Measurements from ENCODE around the gene PCLO. TPM values are rescaled to one million over a fixed set of nuclear protein-coding genes. Genes with fewer than 3 reads are reported as not detected.

PCLO gene
- total and polyA plus RNA-seq, 4 donors: 19.7 to 53.5 (median 30.3) TPM

DNA sequence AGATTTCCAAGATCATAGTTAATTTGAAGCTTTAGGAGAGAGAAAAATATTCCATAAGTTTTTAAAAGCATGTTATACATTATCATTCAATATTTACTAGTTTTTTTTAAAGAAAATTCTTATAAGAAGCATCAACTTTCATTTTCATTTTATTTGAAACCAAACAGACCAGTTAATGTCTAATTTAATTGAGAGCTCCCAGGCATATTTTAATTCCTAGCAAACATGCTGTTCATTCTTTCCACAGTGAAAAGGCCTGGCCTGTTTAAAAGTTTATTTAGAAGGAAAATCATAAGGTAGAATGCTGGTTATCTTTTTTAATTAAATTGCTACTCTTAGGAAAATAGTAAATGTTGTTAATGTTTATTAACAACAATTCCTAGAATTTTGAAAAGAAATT, 324.4 kb downstream of the PCLO start:
- Histone ChIP-seq H3K4me3 (ENCODE audit: low read depth, low read length) (no peak overlapping the region), H3K27ac (ENCODE audit: low read depth, low read length) (no peak overlapping the region), H3K9me3 (ENCODE audit: control insufficient read depth, insufficient read depth, low read length) (no peaks in the 10 kb centered on the region), H3K4me1 (ENCODE audit: control insufficient read depth, insufficient read depth, low read length) (no peaks in the 10 kb centered on the region), H3K36me3 (ENCODE audit: control insufficient read depth, insufficient read depth, low read length) (no peaks in the 10 kb centered on the region), H3K27me3 (ENCODE audit: control insufficient read depth, insufficient read depth, low read length) (no peaks in the 10 kb centered on the region)
- no peak for DNase-seq (ENCODE audit: low read depth in 4 of 6, low spot score in 6 of 6)

- no peaks in the 10 kb centered on the region for H3K9me3 ChIP-seq (ENCODE audit: control insufficient read depth, insufficient read depth, low read length)
- H3K27ac ChIP-seq (ENCODE audit: low read depth, low read length): no peak overlapping the region
- WGBS (ENCODE audit: insufficient coverage): 100% methylated on average over 1 of the region's 2 CpGs
- no peak for DNase-seq (ENCODE audit: low read depth in 4 of 6, low spot score in 6 of 6)
- no peak overlapping the region for H3K4me3 ChIP-seq (ENCODE audit: low read depth, low read length)
- no peaks in the 10 kb centered on the region for H3K36me3 ChIP-seq (ENCODE audit: control insufficient read depth, insufficient read depth, low read length)
- H3K27me3 ChIP-seq (ENCODE audit: control insufficient read depth, insufficient read depth, low read length): no peaks in the 10 kb centered on the region
- no peaks in the 10 kb centered on the region for H3K4me1 ChIP-seq (ENCODE audit: control insufficient read depth, insufficient read depth, low read length)
These were observed 339.6 kb downstream of the PCLO start for GRCh38 chr7:82823073-82823472.

- Histone ChIP-seq H3K9me3 (ENCODE audit: control insufficient read depth, insufficient read depth, low read length) (no peaks in the 10 kb centered on the region), H3K27me3 (ENCODE audit: control insufficient read depth, insufficient read depth, low read length) (no peaks in the 10 kb centered on the region), H3K27ac (ENCODE audit: low read depth, low read length) (no peak overlapping the region), H3K4me1 (ENCODE audit: control insufficient read depth, insufficient read depth, low read length) (no peaks in the 10 kb centered on the region), H3K36me3 (ENCODE audit: control insufficient read depth, insufficient read depth, low read length) (no peaks in the 10 kb centered on the region), H3K4me3 (ENCODE audit: low read depth, low read length) (no peak overlapping the region)
- WGBS (ENCODE audit: insufficient coverage): 83% methylated on average over 1 of the region's 1 CpG
- no peak for DNase-seq (ENCODE audit: low read depth in 4 of 6, low spot score in 6 of 6)
These were observed 341.6 kb downstream of the PCLO start for GRCh38 chr7:82821037-82821436.

- Histone ChIP-seq H3K4me3 (ENCODE audit: low read depth, low read length) (no peak overlapping the region), H3K27ac (ENCODE audit: low read depth, low read length) (no peak overlapping the region), H3K36me3 (ENCODE audit: control insufficient read depth, insufficient read depth, low read length) (no peaks in the 10 kb centered on the region), H3K27me3 (ENCODE audit: control insufficient read depth, insufficient read depth, low read length) (no peaks in the 10 kb centered on the region), H3K9me3 (ENCODE audit: control insufficient read depth, insufficient read depth, low read length) (no peaks in the 10 kb centered on the region), H3K4me1 (ENCODE audit: control insufficient read depth, insufficient read depth, low read length) (no peaks in the 10 kb centered on the region)
- 0% methylated on average over 1 of the region's 4 CpGs for WGBS (ENCODE audit: insufficient coverage)
- DNase-seq (ENCODE audit: low read depth in 4 of 6, low spot score in 6 of 6): peak in 1 of 6 donors; percentile 57
These were observed 344.5 kb downstream of the PCLO start for GRCh38 chr7:82818171-82818570.

- no peak for DNase-seq (ENCODE audit: low read depth in 4 of 6, low spot score in 6 of 6)
- no peaks in the 10 kb centered on the region for H3K36me3 ChIP-seq (ENCODE audit: control insufficient read depth, insufficient read depth, low read length)
- H3K9me3 ChIP-seq (ENCODE audit: control insufficient read depth, insufficient read depth, low read length): no peaks in the 10 kb centered on the region
- no peaks in the 10 kb centered on the region for H3K4me1 ChIP-seq (ENCODE audit: control insufficient read depth, insufficient read depth, low read length)
- no peak overlapping the region for H3K4me3 ChIP-seq (ENCODE audit: low read depth, low read length)
- H3K27ac ChIP-seq (ENCODE audit: low read depth, low read length): no peak overlapping the region
- no peaks in the 10 kb centered on the region for H3K27me3 ChIP-seq (ENCODE audit: control insufficient read depth, insufficient read depth, low read length)
These were observed 346.4 kb downstream of the PCLO start for GRCh38 chr7:82816272-82816671.

DNA sequence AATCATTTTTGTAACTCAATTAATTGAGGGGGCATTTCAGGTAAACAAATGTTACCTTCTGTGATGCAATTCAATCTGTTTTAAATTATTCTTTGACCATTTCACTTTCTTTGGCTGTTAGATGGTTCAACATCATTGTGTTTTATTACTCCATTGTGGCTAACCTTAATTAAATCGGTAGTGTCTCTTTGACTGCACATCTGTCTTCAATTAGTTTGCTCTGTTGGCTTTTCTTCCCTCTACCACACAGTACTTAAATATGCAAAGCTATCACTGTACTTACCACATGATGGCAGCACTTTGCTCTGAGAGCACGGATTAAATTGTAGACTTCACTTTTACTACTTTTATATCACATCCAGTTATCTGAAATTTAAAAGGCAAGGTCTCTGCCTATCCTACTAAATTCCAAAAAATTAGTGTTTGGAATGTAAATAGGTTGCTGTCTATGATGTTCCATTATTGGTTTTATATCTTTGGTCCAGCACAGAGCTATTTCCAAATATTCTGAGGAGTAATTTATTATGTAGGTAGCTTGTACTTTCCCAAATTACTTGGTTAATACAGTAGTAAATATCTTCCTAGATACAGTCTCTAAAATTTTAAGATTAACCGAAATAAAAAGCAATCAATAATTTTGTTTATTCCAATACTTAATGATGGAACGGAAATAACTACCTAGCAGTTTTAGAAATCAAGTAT, 352.0 kb downstream of the PCLO start:
- 0% methylated on average over 1 of the region's 4 CpGs for WGBS (ENCODE audit: insufficient coverage)
- DNase-seq (ENCODE audit: low read depth in 4 of 6, low spot score in 6 of 6): peak; percentile 5 to 93 (median 40)
- no peak overlapping the region for H3K27ac ChIP-seq (ENCODE audit: low read depth, low read length)
- H3K27me3 ChIP-seq (ENCODE audit: control insufficient read depth, insufficient read depth, low read length): no peaks in the 10 kb centered on the region
- no peak overlapping the region for H3K4me3 ChIP-seq (ENCODE audit: low read depth, low read length)
- no peaks in the 10 kb centered on the region for H3K4me1 ChIP-seq (ENCODE audit: control insufficient read depth, insufficient read depth, low read length)
- no peaks in the 10 kb centered on the region for H3K36me3 ChIP-seq (ENCODE audit: control insufficient read depth, insufficient read depth, low read length)
- H3K9me3 ChIP-seq (ENCODE audit: control insufficient read depth, insufficient read depth, low read length): no peaks in the 10 kb centered on the region

GRCh38 chr7:82808633-82809032, 354.1 kb downstream of the PCLO start:
- DNase-seq (ENCODE audit: low read depth in 4 of 6, low spot score in 6 of 6): no peak
- no peaks in the 10 kb centered on the region for H3K9me3 ChIP-seq (ENCODE audit: control insufficient read depth, insufficient read depth, low read length)
- H3K4me3 ChIP-seq (ENCODE audit: low read depth, low read length): no peak overlapping the region
- H3K27ac ChIP-seq (ENCODE audit: low read depth, low read length): no peak overlapping the region
- WGBS (ENCODE audit: insufficient coverage): no CpG with 5 or more reads among the region's 2 CpGs
- H3K4me1 ChIP-seq (ENCODE audit: control insufficient read depth, insufficient read depth, low read length): no peaks in the 10 kb centered on the region
- H3K27me3 ChIP-seq (ENCODE audit: control insufficient read depth, insufficient read depth, low read length): no peaks in the 10 kb centered on the region
- no peaks in the 10 kb centered on the region for H3K36me3 ChIP-seq (ENCODE audit: control insufficient read depth, insufficient read depth, low read length)

DNA sequence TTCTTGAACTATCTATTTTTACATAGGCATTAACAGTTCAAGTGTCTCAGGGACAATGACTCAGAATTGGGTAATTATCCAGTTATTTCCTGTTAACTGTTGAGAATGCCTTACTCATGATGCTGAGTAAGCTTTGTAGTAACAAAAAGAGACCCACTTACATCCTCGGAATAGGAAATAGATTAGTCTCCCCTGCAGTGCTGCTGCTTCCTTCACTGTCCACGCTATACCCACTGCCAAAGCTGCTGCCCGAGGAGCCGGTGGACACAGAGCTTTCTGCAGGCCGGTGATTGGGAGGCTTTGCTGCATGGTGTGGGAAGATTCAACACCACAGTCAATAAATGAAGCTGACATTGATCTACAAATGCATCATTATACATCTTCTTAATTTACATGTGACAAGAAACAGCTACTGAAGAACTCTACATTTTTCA, 357.1 kb downstream of the PCLO start:
- no CpG with 5 or more reads among the region's 5 CpGs for WGBS (ENCODE audit: insufficient coverage)
- Histone ChIP-seq H3K4me3 (ENCODE audit: low read depth, low read length) (no peak overlapping the region), H3K36me3 (ENCODE audit: control insufficient read depth, insufficient read depth, low read length) (no peaks in the 10 kb centered on the region), H3K27me3 (ENCODE audit: control insufficient read depth, insufficient read depth, low read length) (no peaks in the 10 kb centered on the region), H3K27ac (ENCODE audit: low read depth, low read length) (no peak overlapping the region), H3K4me1 (ENCODE audit: control insufficient read depth, insufficient read depth, low read length) (no peaks in the 10 kb centered on the region), H3K9me3 (ENCODE audit: control insufficient read depth, insufficient read depth, low read length) (no peaks in the 10 kb centered on the region)
- peak in 2 of 6 donors; percentile 7 to 44 for DNase-seq (ENCODE audit: low read depth in 4 of 6, low spot score in 6 of 6)

DNA sequence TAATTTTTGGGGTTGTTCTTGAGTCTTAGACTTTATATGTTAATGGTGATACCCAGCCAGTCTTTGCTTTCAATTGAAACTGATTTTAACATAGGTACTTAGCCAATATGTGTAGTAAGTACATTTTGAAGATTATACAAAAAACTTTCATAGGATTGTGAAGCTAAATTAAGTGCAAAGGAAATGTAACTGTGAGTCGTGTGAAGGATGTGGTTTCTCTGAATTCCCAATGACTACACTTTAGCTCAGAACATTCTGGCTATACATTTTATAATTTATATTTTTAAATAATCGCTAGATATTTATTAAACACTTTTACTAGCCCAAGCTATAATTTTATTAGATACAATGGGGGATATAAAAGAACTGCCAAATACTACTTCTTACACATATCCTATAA, 359.3 kb downstream of the PCLO start:
- DNase-seq (ENCODE audit: low read depth in 4 of 6, low spot score in 6 of 6): no peak
- Histone ChIP-seq H3K27me3 (ENCODE audit: control insufficient read depth, insufficient read depth, low read length) (no peaks in the 10 kb centered on the region), H3K36me3 (ENCODE audit: control insufficient read depth, insufficient read depth, low read length) (no peaks in the 10 kb centered on the region), H3K4me3 (ENCODE audit: low read depth, low read length) (no peak overlapping the region), H3K4me1 (ENCODE audit: control insufficient read depth, insufficient read depth, low read length) (no peaks in the 10 kb centered on the region), H3K9me3 (ENCODE audit: control insufficient read depth, insufficient read depth, low read length) (no peaks in the 10 kb centered on the region), H3K27ac (ENCODE audit: low read depth, low read length) (no peak overlapping the region)
- WGBS (ENCODE audit: insufficient coverage): no CpG with 5 or more reads among the region's 2 CpGs

DNA sequence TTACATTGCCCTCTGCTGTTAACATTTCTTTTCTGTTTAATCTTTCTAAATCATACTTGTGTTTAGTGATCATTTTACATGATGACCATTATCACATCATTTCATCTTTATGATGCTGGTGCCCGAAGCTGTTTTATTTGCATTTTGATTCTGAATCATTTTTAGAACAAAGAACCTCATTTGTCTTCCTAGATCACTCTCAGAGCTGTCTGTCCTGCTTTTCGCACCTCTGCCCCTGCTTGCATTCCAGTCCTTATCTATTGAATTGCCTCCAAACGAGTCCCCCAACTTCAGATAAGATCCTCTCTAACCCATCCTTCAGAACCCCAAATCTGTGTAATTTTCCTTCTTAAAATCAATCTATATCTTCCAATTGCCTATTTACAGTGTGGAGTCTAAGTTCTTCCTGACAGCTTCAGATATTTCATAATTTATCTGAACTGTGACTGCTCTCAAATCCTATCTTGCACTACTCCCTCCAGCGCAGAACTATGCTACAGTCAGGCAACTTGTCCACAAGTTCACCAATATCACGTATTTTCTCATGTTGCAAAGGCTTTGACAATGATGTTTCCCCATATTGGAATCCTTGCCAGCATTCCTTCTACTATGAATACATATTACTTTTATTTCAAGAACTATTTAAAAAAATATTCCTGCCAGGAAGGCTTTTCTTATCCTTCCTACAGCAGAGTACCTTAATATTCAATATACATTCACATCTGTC, 372.6 kb downstream of the PCLO start:
- 47% methylated on average over 5 of the region's 5 CpGs for WGBS (ENCODE audit: insufficient coverage)
- no peak overlapping the region for H3K27ac ChIP-seq (ENCODE audit: low read depth, low read length)
- H3K9me3 ChIP-seq (ENCODE audit: control insufficient read depth, insufficient read depth, low read length): peaks cover 2% of the 10 kb centered on the region
- DNase-seq (ENCODE audit: low read depth in 4 of 6, low spot score in 6 of 6): no peak
- no peak overlapping the region for H3K4me3 ChIP-seq (ENCODE audit: low read depth, low read length)
- no peaks in the 10 kb centered on the region for H3K36me3 ChIP-seq (ENCODE audit: control insufficient read depth, insufficient read depth, low read length)
- no peaks in the 10 kb centered on the region for H3K27me3 ChIP-seq (ENCODE audit: control insufficient read depth, insufficient read depth, low read length)
- no peaks in the 10 kb centered on the region for H3K4me1 ChIP-seq (ENCODE audit: control insufficient read depth, insufficient read depth, low read length)
